ENCODE data around the gene GNB1.

GRCh38 chr1:1796466-1796865, 94.4 kb downstream of the GNB1 start:
- TF ChIP-seq CTCF (IDR thresholded peaks at IDR 0.05; ENCODE audit: low read depth, low read length, poor library complexity, severe bottlenecking) (peak; percentile 59), EZH2phosphoT487 (IDR thresholded peaks at IDR 0.05; ENCODE audit: borderline replicate concordance, low read length) (no peak)

Measured in DOHH2 (cell line).